HG02884 (cell line): ENCODE results near the gene LPCAT2.

Experiments
- ATAC-seq: cut with Tn5 transposase; IDR thresholded peaks from one replicate; pipeline ENCODE4 v1.9.1; 2021; ENCODE audit warnings: mild to moderate bottlenecking, moderate library complexity; ENCODE audit not compliant: unreplicated experiment

LPCAT2 gene

GRCh38 chr16:55480228-55480655 lies 28.6 kb upstream of the LPCAT2 start:
- no peak for ATAC-seq

GRCh38 chr16:55481023-55481422 lies 27.8 kb upstream of the LPCAT2 start:
- ATAC-seq, result no peak

GRCh38 chr16:55482056-55482455 lies 26.8 kb upstream of the LPCAT2 start:
- ATAC-seq, result no peak

GRCh38 chr16:55487048-55487803 lies 21.6 kb upstream of the LPCAT2 start:
- ATAC-seq, result no peak

- ATAC-seq, result no peak
Measured at GRCh38 chr16:55488306-55488705, 20.6 kb upstream of the LPCAT2 start.

GRCh38 chr16:55489119-55489955 lies 19.5 kb upstream of the LPCAT2 start:
- ATAC-seq, result no peak

GRCh38 chr16:55489956-55490265 lies 19.0 kb upstream of the LPCAT2 start:
- no peak for ATAC-seq

GRCh38 chr16:55490301-55490700 lies 18.6 kb upstream of the LPCAT2 start:
- ATAC-seq, result no peak

- no peak for ATAC-seq
Measured at GRCh38 chr16:55491691-55492090, 17.2 kb upstream of the LPCAT2 start.

- ATAC-seq, result no peak
Measured at GRCh38 chr16:55492756-55493380, 16.0 kb upstream of the LPCAT2 start.

- ATAC-seq, result no peak
Measured at GRCh38 chr16:55494994-55495421, 13.9 kb upstream of the LPCAT2 start.

- ATAC-seq, result no peak
Measured at GRCh38 chr16:55495616-55496289, 13.1 kb upstream of the LPCAT2 start.

GRCh38 chr16:55496509-55497145 lies 12.2 kb upstream of the LPCAT2 start:
- ATAC-seq, result no peak

GRCh38 chr16:55497558-55497957 lies 11.3 kb upstream of the LPCAT2 start:
- ATAC-seq, result no peak

- ATAC-seq, result no peak
Measured at GRCh38 chr16:55498101-55498500, 10.8 kb upstream of the LPCAT2 start.

- ATAC-seq, result no peak
Measured at GRCh38 chr16:55499281-55499680, 9.6 kb upstream of the LPCAT2 start.

GRCh38 chr16:55499951-55500529 lies 8.8 kb upstream of the LPCAT2 start:
- peak; percentile 53 for ATAC-seq

GRCh38 chr16:55500530-55501011 lies 8.3 kb upstream of the LPCAT2 start:
- ATAC-seq, result no peak

- no peak for ATAC-seq
Measured at GRCh38 chr16:55501549-55502322, 7.1 kb upstream of the LPCAT2 start.
